Skeletal muscle tissue (tissue), 4 donors: ENCODE data around the gene PXK. TPM values are rescaled to one million over a fixed set of nuclear protein-coding genes. Genes with fewer than 3 reads are reported as not detected.
"Not testable (repeated sequence)": the region's sequence is repeated elsewhere in the genome, so short reads cannot be mapped to it uniquely, and the experiment has no call there.

ENCODE experiments used
- H3K27ac ChIP-seq: one replicate; pipeline ENCODE4 v1.7.0; 2013; ENCODE audit warnings: mild to moderate bottlenecking, low read depth, low read length, inconsistent platforms
- H3K27me3 ChIP-seq, 3 donors: one replicate each; pipeline ENCODE4 v1.7.0; 2013; ENCODE audit warnings: low read length in 3 of 3; ENCODE audit not compliant: control insufficient read depth in 3 of 3, insufficient read depth in 3 of 3
- H3K36me3 ChIP-seq, 3 donors: one replicate each; pipeline ENCODE4 v1.7.0; 2013; ENCODE audit warnings: low read length in 3 of 3; ENCODE audit not compliant: control insufficient read depth in 3 of 3, insufficient read depth in 3 of 3
- H3K4me1 ChIP-seq, 3 donors: one replicate each; pipeline ENCODE4 v1.7.0; 2013; ENCODE audit warnings: low read length in 3 of 3, mild to moderate bottlenecking in 3 of 3; ENCODE audit not compliant: control insufficient read depth in 3 of 3, insufficient read depth in 3 of 3
- H3K4me3 ChIP-seq, 3 donors: one replicate each; pipeline ENCODE4 v1.7.0; 2013; ENCODE audit warnings: low read length in 3 of 3
- H3K9ac ChIP-seq, 3 donors: one replicate each; pipeline ENCODE4 v1.7.0; 2013; ENCODE audit warnings: low read length in 3 of 3, mild to moderate bottlenecking in 3 of 3, moderate library complexity in 2 of 3, low read depth in 1 of 3
- H3K9me3 ChIP-seq, 3 donors: one replicate each; pipeline ENCODE4 v1.7.0; 2013; ENCODE audit warnings: low read length in 3 of 3; ENCODE audit not compliant: control insufficient read depth in 3 of 3
- total RNA-seq: library from RNA; depleted of rRNA; stranded (reverse); fragments of >200 nt; gene quantifications from one replicate; pipeline ENCODE4 v1.2.3, GENCODE V29; 2014
- donor health status: Osteomylitis.

The PXK gene
- 16.2 TPM for total RNA-seq

- Histone ChIP-seq H3K4me3 (peak within 1 kb of the TSS; percentile 87 to 93 (median 89)), H3K27ac (peak within 1 kb of the TSS; percentile 44), H3K4me1 (peaks cover 13 to 25% (median 20%) of the 10 kb centered on the region in 3 donors), H3K9me3 (no peaks in the 10 kb centered on the region), H3K36me3 (peaks cover 0 to 3% (median 0%) of the 10 kb centered on the region in 3 donors), H3K9ac (peak within 1 kb of the TSS; percentile 80 to 84 (median 83)), H3K27me3 (no peaks in the 10 kb centered on the region)
Measured at GRCh38 chr3:58332575-58333188, at the start of gene PXK. TSS of gene PXK (plus strand) at chr3:58332892. CDS start at chr3:58332989, 97 bp downstream.

- Histone ChIP-seq H3K4me1 (peaks cover 3 to 13% (median 12%) of the 10 kb centered on the region in 3 donors), H3K9ac (no peak overlapping the region), H3K9me3 (no peaks in the 10 kb centered on the region), H3K4me3 (no peak overlapping the region), H3K27ac (no peak overlapping the region), H3K27me3 (no peaks in the 10 kb centered on the region), H3K36me3 (peaks cover 0 to 14% (median 10%) of the 10 kb centered on the region in 3 donors)
Measured at GRCh38 chr3:58285334-58285733, 47.4 kb upstream of the PXK start.

- Histone ChIP-seq H3K4me1 (peaks cover 3 to 13% (median 12%) of the 10 kb centered on the region in 3 donors), H3K9ac (no peak overlapping the region), H3K9me3 (no peaks in the 10 kb centered on the region), H3K27me3 (no peaks in the 10 kb centered on the region), H3K4me3 (peak overlapping the region in 1 of 3 donors; percentile 22), H3K27ac (no peak overlapping the region), H3K36me3 (peaks cover 0 to 11% (median 10%) of the 10 kb centered on the region in 3 donors)
Measured at GRCh38 chr3:58287354-58287753, 45.3 kb upstream of the PXK start.

- no peak overlapping the region for H3K9ac ChIP-seq
- peaks cover 0 to 11% (median 10%) of the 10 kb centered on the region in 3 donors for H3K36me3 ChIP-seq
- H3K4me3 ChIP-seq: no peak overlapping the region
- no peak overlapping the region for H3K27ac ChIP-seq
- H3K4me1 ChIP-seq: peaks cover 3 to 17% (median 12%) of the 10 kb centered on the region in 3 donors
- no peaks in the 10 kb centered on the region for H3K27me3 ChIP-seq
- H3K9me3 ChIP-seq: no peaks in the 10 kb centered on the region
Measured at GRCh38 chr3:58288011-58288728, 44.5 kb upstream of the PXK start.

DNA sequence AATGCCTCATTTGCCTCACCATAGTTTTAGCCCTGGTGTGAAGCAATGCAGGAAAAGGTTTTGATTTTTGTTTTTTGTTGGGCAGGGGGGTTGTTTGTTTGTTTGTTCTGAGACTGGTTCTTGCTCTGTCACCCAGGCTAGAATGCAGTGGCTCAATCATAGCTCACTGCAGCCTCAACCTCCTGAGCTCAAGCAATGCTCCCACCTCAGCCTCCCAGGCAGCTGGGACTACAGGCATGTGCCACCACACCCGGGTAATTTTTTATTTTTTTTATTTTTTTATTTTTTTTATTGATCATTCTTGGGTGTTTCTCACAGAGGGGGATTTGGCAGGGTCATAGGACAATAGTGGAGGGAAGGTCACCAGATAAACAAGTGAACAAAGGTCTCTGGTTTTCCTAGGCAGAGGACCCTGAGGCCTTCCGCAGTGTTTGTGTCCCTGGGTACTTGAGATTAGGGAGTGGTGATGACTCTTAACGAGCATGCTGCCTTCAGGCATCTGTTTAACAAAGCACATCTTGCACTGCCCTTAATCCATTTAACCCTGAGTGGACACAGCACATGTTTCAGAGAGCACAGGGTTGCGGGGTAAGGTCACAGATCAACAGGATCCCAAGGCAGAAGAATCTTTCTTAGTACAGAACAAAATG is 43.6 kb upstream of the PXK start:
- Histone ChIP-seq H3K36me3 (peaks cover 0 to 11% (median 10%) of the 10 kb centered on the region in 3 donors), H3K4me1 (peaks cover 3 to 22% (median 15%) of the 10 kb centered on the region in 3 donors)
- H3K9me3 ChIP-seq, H3K27me3 ChIP-seq, H3K9ac ChIP-seq, H3K27ac ChIP-seq, H3K4me3 ChIP-seq: not testable (repeated sequence)

GRCh38 chr3:58290446-58290845 is 42.2 kb upstream of the PXK start:
- Histone ChIP-seq H3K4me1 (peaks cover 3 to 18% (median 15%) of the 10 kb centered on the region in 3 donors), H3K36me3 (peaks cover 0 to 11% (median 5%) of the 10 kb centered on the region in 3 donors)
- H3K27me3 ChIP-seq, H3K4me3 ChIP-seq, H3K9ac ChIP-seq, H3K9me3 ChIP-seq, H3K27ac ChIP-seq: not testable (repeated sequence)

- no peak overlapping the region for H3K4me3 ChIP-seq
- H3K9ac ChIP-seq: no peak overlapping the region
- peaks cover 0 to 8% (median 5%) of the 10 kb centered on the region in 3 donors for H3K36me3 ChIP-seq
- no peak overlapping the region for H3K27ac ChIP-seq
- H3K4me1 ChIP-seq: peaks cover 3 to 23% (median 15%) of the 10 kb centered on the region in 3 donors
- H3K27me3 ChIP-seq: no peaks in the 10 kb centered on the region
- H3K9me3 ChIP-seq: no peaks in the 10 kb centered on the region
Measured at GRCh38 chr3:58291671-58292338, 40.9 kb upstream of the PXK start.

GRCh38 chr3:58292866-58293265 is 39.8 kb upstream of the PXK start:
- Histone ChIP-seq H3K9me3 (no peaks in the 10 kb centered on the region), H3K27ac (no peak overlapping the region), H3K4me3 (no peak overlapping the region), H3K9ac (no peak overlapping the region), H3K36me3 (peaks cover 0 to 2% (median 2%) of the 10 kb centered on the region in 3 donors), H3K27me3 (no peaks in the 10 kb centered on the region), H3K4me1 (peaks cover 5 to 19% (median 9%) of the 10 kb centered on the region in 3 donors)

- H3K4me3 ChIP-seq: no peak overlapping the region
- no peak overlapping the region for H3K9ac ChIP-seq
- no peak overlapping the region for H3K27ac ChIP-seq
- H3K9me3 ChIP-seq: no peaks in the 10 kb centered on the region
- no peaks in the 10 kb centered on the region for H3K27me3 ChIP-seq
- H3K36me3 ChIP-seq: no peaks in the 10 kb centered on the region
- peaks cover 8 to 25% (median 8%) of the 10 kb centered on the region in 3 donors for H3K4me1 ChIP-seq
Measured at GRCh38 chr3:58293516-58293915, 39.2 kb upstream of the PXK start.
